HepG2 (cell line): ENCODE data around the gene TMEFF2. TPM values are rescaled to one million over a fixed set of nuclear protein-coding genes. Genes with fewer than 3 reads are reported as not detected.
"Not testable (repeated sequence)": the region's sequence is repeated elsewhere in the genome, so short reads cannot be mapped to it uniquely, and the experiment has no call there.

Source experiments
- ATAC-seq: fragments of 200-7000 bp; cut with Tn5 transposase; 3 replicates; pipeline ENCODE4 v1.9.1; 2020; ENCODE audit warnings: mild to moderate bottlenecking, moderate library complexity
- BruUV-seq: library from RNA; stranded (reverse); fragments of 400-500 nt; replicated peaks from 2 replicates; lab custom pipeline; 2021; lab: Mats Ljungman, UMichigan
- CTCF ChIA-PET: fragments of 300-600 bp; formaldehyde crosslinking; extraction: SDS; loops from one replicate; lab custom pipeline; 2021; ENCODE audit warnings: low total read pairs, inconsistent platforms, low intra/inter-chr PET ratio; lab: Yijun Ruan, JAX
- POLR2A ChIA-PET: fragments of 350-600 bp; sonication (Branson Sonifier 250); formaldehyde crosslinking; loops from one replicate; lab custom pipeline; 2020; ENCODE audit warnings: antibody characterized with exemption, inconsistent platforms; lab: Yijun Ruan, JAX
- DNase-seq: peaks from one replicate; pipeline ENCODE4 v3.0.0-alpha.2; 2015; ENCODE audit warnings: low spot score
- FAIRE-seq: peaks from 3 replicates; lab custom pipeline; 2011; peaks lifted over from hg19 to GRCh38; lab: Jason Lieb, UNC
- H2AFZ ChIP-seq: one replicate; pipeline ENCODE4 v1.6.1; 2011; ENCODE audit warnings: low read length, inconsistent platforms
- H3K27ac ChIP-seq: fragments of 300-600 bp; 3 replicates; pipeline ENCODE4 v1.8.0; 2011; ENCODE audit warnings: mixed run types, mild to moderate bottlenecking, mixed read lengths, low read length, inconsistent platforms; ENCODE audit not compliant: insufficient read depth; ENCODE audit errors: extremely low read length
- H3K27me3 ChIP-seq, 2 experiments: fragments of 200-600 bp in 1 of 2; 2 replicates in 1 of 2; 3 replicates in 1 of 2; pipeline versions ENCODE4 v1.6.0 to v1.8.0; 2011; ENCODE audit warnings: low read length in 2 of 2, mild to moderate bottlenecking in 2 of 2, moderate library complexity in 2 of 2, inconsistent platforms in 1 of 2; ENCODE audit not compliant: insufficient read depth in 2 of 2, control insufficient read depth in 1 of 2
- H3K36me3 ChIP-seq, 2 experiments: fragments of 200-600 bp in 1 of 2; replicated peaks in 1 of 2; 2 replicates in 1 of 2; 3 replicates in 1 of 2; pipeline versions ENCODE4 v1.5.1 to v1.8.0; 2011; ENCODE audit warnings: low read length in 2 of 2, inconsistent platforms in 1 of 2; ENCODE audit not compliant: insufficient read depth in 2 of 2, control insufficient read depth in 1 of 2
- H3K4me1 ChIP-seq: 2 replicates; pipeline ENCODE4 v1.5.1; 2012; ENCODE audit warnings: low read length, inconsistent platforms; ENCODE audit not compliant: insufficient read depth
- H3K4me2 ChIP-seq: 2 replicates; pipeline ENCODE4 v1.6.0; 2011; ENCODE audit warnings: low read depth, low read length, inconsistent platforms
- H3K4me3 ChIP-seq, 3 experiments: fragments of 200-600 bp in 1 of 3; sonication (generic), shearing (Covaris generic) in 1 of 3; replicated peaks in 1 of 3; 2 replicates each; pipeline ENCODE4 v1.5.1; 2011 to 2016; ENCODE audit warnings: low read length in 3 of 3, inconsistent platforms in 2 of 3, low read depth in 2 of 3, mild to moderate bottlenecking in 2 of 3, control low read depth in 1 of 3, mixed read lengths in 1 of 3; ENCODE audit not compliant: insufficient read depth in 1 of 3
- H3K79me2 ChIP-seq: one replicate; pipeline ENCODE4 v1.6.1; 2011; ENCODE audit warnings: low read length, inconsistent platforms; ENCODE audit not compliant: insufficient read depth
- H3K9ac ChIP-seq: 2 replicates; pipeline ENCODE4 v1.6.0; 2011; ENCODE audit warnings: mild to moderate bottlenecking, low read depth, low read length, inconsistent platforms; ENCODE audit not compliant: insufficient read depth
- H3K9me3 ChIP-seq: 2 replicates; pipeline ENCODE4 v1.5.1; 2012; ENCODE audit warnings: mild to moderate bottlenecking, low read length
- H4K20me1 ChIP-seq: 2 replicates; pipeline ENCODE4 v1.6.0; 2011; ENCODE audit warnings: inconsistent platforms, mild to moderate bottlenecking, low read length, moderate library complexity; ENCODE audit not compliant: insufficient read depth
- GATAD1 ChIP-seq: IDR thresholded peaks from 2 replicates; pipeline ENCODE4 v1.6.1; 2016; ENCODE audit warnings: missing genetic modification reagents, missing compliant biosample characterization
- MAFK ChIP-seq, 2 experiments: IDR thresholded peaks in 1 of 2; conservative IDR thresholded peaks in 1 of 2; 2 replicates each; pipeline ENCODE4 v1.6.1; 2011; ENCODE audit warnings: improper control_type of control experiment in 2 of 2, low read length in 2 of 2
- NR0B2 ChIP-seq: sonication (generic); formaldehyde crosslinking; IDR thresholded peaks from 2 replicates; pipeline ENCODE4 v1.4.0; 2020; ENCODE audit warnings: mild to moderate bottlenecking, missing genetic modification reagents
- PRPF4 ChIP-seq: fragments of 200-400 bp; formaldehyde crosslinking; IDR thresholded peaks from 2 replicates; pipeline ENCODE4 v1.6.1; 2016; ENCODE audit warnings: low read length, low read depth; ENCODE audit not compliant: poor library complexity, severe bottlenecking
- SRY ChIP-seq: sonication (generic); formaldehyde crosslinking; IDR thresholded peaks from 2 replicates; pipeline ENCODE4 v1.8.0; 2022; ENCODE audit warnings: mild to moderate bottlenecking, missing genetic modification reagents
- ZKSCAN8 ChIP-seq: IDR thresholded peaks from 2 replicates; pipeline ENCODE4 v1.6.1; 2016; ENCODE audit warnings: borderline replicate concordance, missing genetic modification reagents, missing compliant biosample characterization
- ZNF562 ChIP-seq: sonication (generic); formaldehyde crosslinking; IDR thresholded peaks from 2 replicates; pipeline ENCODE4 v1.8.0; 2022; ENCODE audit warnings: missing genetic modification reagents, borderline replicate concordance
- ZNF607 ChIP-seq: sonication (generic); formaldehyde crosslinking; IDR thresholded peaks from 2 replicates; pipeline ENCODE4 v1.5.1; 2020; ENCODE audit warnings: missing genetic modification reagents, mild to moderate bottlenecking, borderline replicate concordance
- WGBS: methylation state at CpG from one replicate; pipeline ENCODE4 v1.1.6; 2017; ENCODE audit warnings: low lambda C conversion rate; 5-methylcytosine and 5-hydroxymethylcytosine counted together
- in situ Hi-C: cut with HindIII; loops from 2 replicates; pipeline ENCODE4 v1.10.0; 2017; ENCODE audit warnings: low pct_unique_long_range_greater_than_20kb; ENCODE audit not compliant: extremely low pct_ligation_motif_present
- intact Hi-C: fragments of 100-400 bp; cut with micrococcal nuclease; formaldehyde crosslinking; loops from one replicate; pipeline ENCODE4 v1.10.0; 2022; ENCODE audit not compliant: unreplicated experiment
- polyA plus RNA-seq, 8 experiments: library from polyadenylated mRNA; depleted of rRNA in 3 of 8; stranded (reverse) in 7 of 8; unstranded in 1 of 8; fragments of >200 nt; fragmentation: Illumina TruSeq in 4 of 8; extraction: Trizol in 4 of 8; gene quantifications; 2 replicates each; pipeline versions ENCODE4 v1.2.1 to v1.2.3, GENCODE V29; 2011 to 2016; ENCODE audit warnings: low read depth in 4 of 8, missing spikeins in 1 of 8, mixed read lengths in 1 of 8; ENCODE audit not compliant: insufficient read depth in 1 of 8
- total RNA-seq, 5 experiments: library from RNA; depleted of rRNA; stranded (reverse); fragments of >200 nt; fragmentation: Illumina TruSeq; extraction: Trizol; gene quantifications; 2 replicates each; pipeline ENCODE4 v1.2.3, GENCODE V29; 2016; ENCODE audit warnings: low read depth in 1 of 5
- TF ChIP-seq, protein P1 (sequence below): sonication (generic); formaldehyde crosslinking; IDR thresholded peaks from 2 replicates; pipeline ENCODE4 v1.8.1; 2023; ENCODE audit warnings: mild to moderate bottlenecking, inconsistent platforms, moderate library complexity, missing genetic modification reagents, borderline replicate concordance

The TMEFF2 gene
- total and polyA plus RNA-seq, 2 of the 13 experiments (the other 11 are each of a cell fraction or from before 2014, with no cell fraction given): not detected

DNA sequence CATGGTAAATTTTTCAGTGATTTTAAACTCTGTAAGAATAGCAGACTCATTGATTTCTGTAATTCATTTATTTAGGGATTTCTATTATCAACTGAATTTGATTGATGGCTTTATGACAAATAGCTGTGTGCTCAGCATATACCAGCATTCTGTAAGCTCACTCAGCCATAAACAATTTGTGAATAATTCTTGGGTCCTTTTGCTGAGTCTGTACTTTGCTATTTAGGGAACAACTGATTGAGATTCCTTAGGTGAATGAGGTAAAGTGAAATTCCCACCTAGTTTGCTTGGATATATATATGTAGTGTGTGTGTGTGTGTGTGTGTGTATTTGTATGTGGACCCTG lies 271.1 kb downstream of the TMEFF2 start:
- intact Hi-C loops: no loop called here
- H3K27ac ChIP-seq: no peak overlapping the region
- POLR2A ChIA-PET: no interaction called here
- no TSS peak for BruUV-seq
- no peaks in the 10 kb centered on the region for H4K20me1 ChIP-seq
- CTCF ChIA-PET: no interaction called here
- H3K4me3 ChIP-seq: no peak overlapping the region
- in situ Hi-C loops: no loop called here
- no peaks in the 10 kb centered on the region for H3K27me3 ChIP-seq
- no peak overlapping the region for H3K4me2 ChIP-seq
- H3K9me3 ChIP-seq: no peaks in the 10 kb centered on the region
- no peak overlapping the region for H2AFZ ChIP-seq
- TF ChIP-seq PRPF4 (no peak), MAFK (conservative IDR thresholded peaks at IDR 0.05 in 1 of 2, IDR thresholded peaks at IDR 0.05 in 1 of 2; ENCODE audit: low read length in 2 of 2) (peak in 1 of 2 experiments; percentile 23; a peak in 1 of 4 replicates), NR0B2 (CRISPR knock-in tag) (no peak), SRY (no peak)
- H3K4me1 ChIP-seq: 0 out of 2 replicates have a peak, but pooled peaks cover 8% of the 10 kb centered on the region
- ATAC-seq (no peak), FAIRE-seq (no peak), DNase-seq (no peak)
- no peak overlapping the region for H3K9ac ChIP-seq
- no peaks in the 10 kb centered on the region for H3K79me2 ChIP-seq
- H3K36me3 ChIP-seq: no peaks in the 10 kb centered on the region

GRCh38 chr2:191922736-191923651 lies 271.7 kb downstream of the TMEFF2 start:
- no peaks in the 10 kb centered on the region for H3K79me2 ChIP-seq
- WGBS: 88% methylated on average over 20 of the region's 20 CpGs
- DNase-seq (no peak), FAIRE-seq (no peak), ATAC-seq (no peak)
- peaks cover 13% of the 10 kb centered on the region for H3K4me1 ChIP-seq
- POLR2A ChIA-PET: no interaction called here
- CTCF ChIA-PET: no interaction called here
- no TSS peak for BruUV-seq
- H3K9ac ChIP-seq: no peak overlapping the region
- H3K4me2 ChIP-seq: no peak overlapping the region
- H3K36me3 ChIP-seq: no peaks in the 10 kb centered on the region
- H3K4me3 ChIP-seq: no peak overlapping the region
- in situ Hi-C loops (no loop called here), intact Hi-C loops (no loop called here)
- no peak for TF ChIP-seq GATAD1 (CRISPR knock-in tag)
- no peak for TF ChIP-seq ZNF562 (CRISPR knock-in tag)
- TF ChIP-seq, protein P1, sequence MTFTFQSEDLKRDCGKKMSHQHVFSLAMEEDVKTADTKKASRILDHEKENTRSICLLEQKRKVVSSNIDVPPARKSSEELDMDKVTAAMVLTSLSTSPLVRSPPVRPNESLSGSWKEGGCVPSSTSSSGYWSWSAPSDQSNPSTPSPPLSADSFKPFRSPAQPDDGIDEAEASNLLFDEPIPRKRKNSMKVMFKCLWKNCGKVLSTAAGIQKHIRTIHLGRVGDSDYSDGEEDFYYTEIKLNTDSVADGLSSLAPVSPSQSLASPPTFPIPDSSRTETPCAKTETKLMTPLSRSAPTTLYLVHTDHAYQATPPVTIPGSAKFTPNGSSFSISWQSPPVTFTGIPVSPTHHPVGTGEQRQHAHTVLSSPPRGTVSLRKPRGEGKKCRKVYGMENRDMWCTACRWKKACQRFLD (CRISPR knock-in tag): no peak
- no peak for TF ChIP-seq ZKSCAN8 (CRISPR knock-in tag)
- TF ChIP-seq ZNF607 (CRISPR knock-in tag): no peak
- no peaks in the 10 kb centered on the region for H4K20me1 ChIP-seq
- H3K9me3 ChIP-seq: no peaks in the 10 kb centered on the region
- H3K27me3 ChIP-seq: no peaks in the 10 kb centered on the region
- H2AFZ ChIP-seq: no peak overlapping the region
- no peak overlapping the region for H3K27ac ChIP-seq

DNA sequence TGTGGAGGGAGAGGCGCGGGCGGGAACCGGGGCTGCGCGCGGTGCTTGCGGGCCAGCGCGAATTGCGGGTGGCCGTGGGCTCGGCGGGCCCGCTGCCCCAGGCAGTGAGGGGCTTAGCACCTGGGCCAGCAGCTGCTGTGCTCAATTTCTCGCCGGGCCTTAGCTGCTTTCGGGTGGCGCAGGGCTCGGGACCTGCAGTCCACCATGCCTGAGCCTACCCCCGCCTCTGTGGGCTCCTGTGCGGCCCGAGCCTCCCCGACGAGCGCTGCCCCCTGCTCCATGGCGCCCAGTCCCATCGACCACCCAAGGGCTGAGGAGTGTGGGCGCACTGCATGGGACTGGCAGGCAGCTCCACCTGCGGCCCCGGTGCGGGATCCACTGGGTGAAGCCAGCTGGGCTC lies 273.1 kb downstream of the TMEFF2 start:
- in situ Hi-C loops, FAIRE-seq, H3K4me3 ChIP-seq, H3K9ac ChIP-seq, POLR2A ChIA-PET, CTCF ChIA-PET, H3K4me2 ChIP-seq, BruUV-seq, H2AFZ ChIP-seq, H3K27ac ChIP-seq, H3K9me3 ChIP-seq, H3K27me3 ChIP-seq, H4K20me1 ChIP-seq, H3K79me2 ChIP-seq, H3K36me3 ChIP-seq, ATAC-seq, DNase-seq, intact Hi-C loops: not testable (repeated sequence)
- 91% methylated on average over 22 of the region's 32 CpGs for WGBS
- H3K4me1 ChIP-seq: peaks cover 19% of the 10 kb centered on the region
